ENCODE data around the gene TTC4.

GRCh38 chr1:54787604-54788003 lies 71.9 kb downstream of the TTC4 start:
- TF ChIP-seq CTCF (IDR thresholded peaks at IDR 0.05; ENCODE audit: low read length) = no peak
- no peak for TF ChIP-seq EZH2 (optimal IDR thresholded peaks at IDR 0.05; ENCODE audit: low read depth, low read length)
- TF ChIP-seq EZH2phosphoT487 (IDR thresholded peaks at IDR 0.05; ENCODE audit: low read length) = no peak

Data from MM.1S (cell line).